Activated CD4-positive, alpha-beta T cell treated with anti-CD3 and anti-CD28 coated beads, Interleukin-2, amount 10 ng/mL, durations not matched to agents 24 days and 14 days (primary cell): Measurements from ENCODE around the gene ADAMTS12. TPM values are rescaled to one million over a fixed set of nuclear protein-coding genes. Genes with fewer than 3 reads are reported as not detected.
"Not testable (repeated sequence)": the region's sequence is repeated elsewhere in the genome, so short reads cannot be mapped to it uniquely, and the experiment has no call there.

Source experiments
- DNase-seq: peaks from one replicate; pipeline ENCODE4 v3.0.0; 2022
- H3K27ac Mint-ChIP-seq: one replicate; pipeline ENCODE4 v1.8.0; 2022; ENCODE audit warnings: mild to moderate bottlenecking, mixed read lengths
- H3K27me3 Mint-ChIP-seq: one replicate; pipeline ENCODE4 v1.8.0; 2022; ENCODE audit warnings: mixed read lengths
- H3K36me3 Mint-ChIP-seq: one replicate; pipeline ENCODE4 v1.8.0; 2022; ENCODE audit warnings: low read depth, mild to moderate bottlenecking, mixed read lengths
- H3K4me1 Mint-ChIP-seq: one replicate; pipeline ENCODE4 v1.8.0; 2021; ENCODE audit warnings: mixed read lengths
- H3K4me3 Mint-ChIP-seq: one replicate; pipeline ENCODE4 v1.8.0; 2022; ENCODE audit warnings: mild to moderate bottlenecking, moderate library complexity, mixed read lengths
- H3K9me3 Mint-ChIP-seq: one replicate; pipeline ENCODE4 v1.8.0; 2021; ENCODE audit warnings: mixed read lengths
- intact Hi-C: fragments of 100-400 bp; cut with micrococcal nuclease; formaldehyde crosslinking; loops from one replicate; pipeline ENCODE4 v1.15.1; 2023
- total RNA-seq: library from RNA; stranded (reverse); gene quantifications from 2 replicates; pipeline ENCODE4 v1.2.3, GENCODE V29; 2022

The ADAMTS12 gene
- total RNA-seq, 1 donor from 2014 or later = not detected

DNA sequence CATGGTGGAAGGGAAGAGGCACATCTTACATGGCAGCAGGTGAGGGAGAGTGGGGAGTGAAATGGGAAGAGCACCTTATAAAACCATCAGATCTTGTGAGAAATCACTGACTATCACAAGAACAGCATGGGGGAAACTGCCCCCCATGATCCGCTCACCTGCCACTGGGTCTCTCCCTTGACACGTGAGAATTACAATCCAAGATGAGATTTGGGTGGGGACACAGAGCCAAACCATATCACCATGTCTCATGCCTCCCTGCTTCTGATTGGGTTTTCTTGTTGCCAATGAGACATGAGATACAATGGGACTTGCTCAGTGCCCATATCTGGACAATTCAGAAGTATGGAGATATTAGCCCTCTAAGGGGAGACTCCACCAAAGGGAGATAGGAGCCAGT lies 353.6 kb downstream of the ADAMTS12 start:
- H3K36me3 Mint-ChIP-seq = no peaks in the 10 kb centered on the region
- no peak for DNase-seq
- no peak overlapping the region for H3K27ac Mint-ChIP-seq
- intact Hi-C loops = no loop called here
- H3K4me3 Mint-ChIP-seq = no peak overlapping the region
- peaks cover 3% of the 10 kb centered on the region for H3K9me3 Mint-ChIP-seq
- peaks cover 2% of the 10 kb centered on the region for H3K27me3 Mint-ChIP-seq
- no peaks in the 10 kb centered on the region for H3K4me1 Mint-ChIP-seq

DNA sequence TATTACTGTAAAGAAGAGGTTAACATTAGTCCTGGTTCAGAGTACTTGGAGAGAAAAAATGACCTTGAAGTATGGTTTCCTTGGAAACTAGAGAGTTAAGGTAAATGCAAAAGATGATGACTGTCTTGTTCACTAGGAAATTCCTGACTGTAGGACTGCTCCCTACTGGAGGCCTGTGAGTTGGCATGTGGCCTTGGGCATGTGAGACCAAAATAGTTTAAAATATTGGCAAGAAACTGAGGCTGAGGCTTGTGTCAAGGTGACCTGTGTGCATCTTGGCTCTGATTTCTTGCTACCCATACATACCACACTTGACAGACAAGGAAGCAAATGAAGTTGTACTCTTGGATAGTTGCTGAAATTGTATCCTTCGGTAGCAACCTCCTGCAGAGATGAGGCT lies 354.6 kb downstream of the ADAMTS12 start:
- no peak overlapping the region for H3K27ac Mint-ChIP-seq
- no peaks in the 10 kb centered on the region for H3K36me3 Mint-ChIP-seq
- H3K4me1 Mint-ChIP-seq = no peaks in the 10 kb centered on the region
- no peak overlapping the region for H3K4me3 Mint-ChIP-seq
- no peaks in the 10 kb centered on the region for H3K9me3 Mint-ChIP-seq
- intact Hi-C loops = no loop called here
- H3K27me3 Mint-ChIP-seq = peaks cover 2% of the 10 kb centered on the region
- no peak for DNase-seq

DNA sequence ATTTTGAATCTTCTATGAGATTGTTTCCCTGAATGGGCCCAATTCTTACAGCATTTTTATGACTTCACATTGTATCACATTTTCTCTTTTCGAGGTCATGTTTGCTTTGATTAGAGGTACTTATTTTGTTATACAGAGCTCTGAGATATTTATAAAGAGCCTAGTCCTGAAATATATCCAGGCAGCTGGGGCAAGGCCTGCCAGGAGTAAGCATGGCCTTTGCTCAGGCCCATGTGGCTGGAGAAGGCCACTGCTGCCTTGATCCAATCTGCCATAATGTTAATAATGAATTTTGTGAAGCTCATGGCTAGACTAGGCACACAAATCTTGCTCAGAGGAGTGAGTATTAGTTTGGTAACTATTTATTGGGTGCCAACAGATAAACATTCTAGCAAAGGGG lies 355.0 kb downstream of the ADAMTS12 start:
- no peak for DNase-seq
- no peaks in the 10 kb centered on the region for H3K4me1 Mint-ChIP-seq
- no peaks in the 10 kb centered on the region for H3K9me3 Mint-ChIP-seq
- H3K36me3 Mint-ChIP-seq = no peaks in the 10 kb centered on the region
- H3K27ac Mint-ChIP-seq = no peak overlapping the region
- H3K27me3 Mint-ChIP-seq = no peaks in the 10 kb centered on the region
- intact Hi-C loops = no loop called here
- H3K4me3 Mint-ChIP-seq = no peak overlapping the region

DNA sequence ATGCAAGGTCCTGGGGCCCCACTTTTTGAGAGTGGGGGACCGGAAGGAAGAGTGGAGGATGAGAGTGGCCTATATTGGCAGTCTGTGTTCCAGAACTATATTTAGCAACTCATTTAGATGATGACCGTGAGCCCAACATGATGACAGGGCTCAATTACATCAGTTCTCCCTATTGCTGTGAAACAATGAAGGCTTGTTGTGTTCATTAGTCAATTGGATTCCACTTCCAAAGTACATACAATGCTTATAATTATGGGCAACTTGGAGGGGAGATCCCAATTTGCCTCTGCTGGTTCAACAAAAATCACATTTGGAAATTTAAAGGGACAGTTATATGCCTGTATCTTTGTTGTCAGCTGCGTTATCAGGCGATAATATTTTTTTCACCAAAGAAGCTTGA lies 360.0 kb downstream of the ADAMTS12 start:
- H3K36me3 Mint-ChIP-seq = no peaks in the 10 kb centered on the region
- no peaks in the 10 kb centered on the region for H3K4me1 Mint-ChIP-seq
- no peaks in the 10 kb centered on the region for H3K27me3 Mint-ChIP-seq
- H3K4me3 Mint-ChIP-seq = no peak overlapping the region
- no peak overlapping the region for H3K27ac Mint-ChIP-seq
- no peak for DNase-seq
- no peaks in the 10 kb centered on the region for H3K9me3 Mint-ChIP-seq
- intact Hi-C loops = no loop called here

DNA sequence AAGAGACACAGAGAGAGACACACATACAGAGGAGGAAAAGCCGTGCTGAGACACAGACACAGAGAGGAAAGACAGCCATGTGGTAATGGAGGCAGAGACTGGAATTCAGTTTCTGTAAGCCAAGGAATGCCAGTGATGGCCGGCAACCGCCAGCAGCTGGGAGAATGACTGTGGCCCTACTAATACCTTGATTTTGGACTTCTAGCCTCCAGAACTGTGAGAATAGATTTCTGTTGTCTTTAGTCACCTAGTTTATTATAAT lies 360.8 kb downstream of the ADAMTS12 start:
- DNase-seq = no peak

DNA sequence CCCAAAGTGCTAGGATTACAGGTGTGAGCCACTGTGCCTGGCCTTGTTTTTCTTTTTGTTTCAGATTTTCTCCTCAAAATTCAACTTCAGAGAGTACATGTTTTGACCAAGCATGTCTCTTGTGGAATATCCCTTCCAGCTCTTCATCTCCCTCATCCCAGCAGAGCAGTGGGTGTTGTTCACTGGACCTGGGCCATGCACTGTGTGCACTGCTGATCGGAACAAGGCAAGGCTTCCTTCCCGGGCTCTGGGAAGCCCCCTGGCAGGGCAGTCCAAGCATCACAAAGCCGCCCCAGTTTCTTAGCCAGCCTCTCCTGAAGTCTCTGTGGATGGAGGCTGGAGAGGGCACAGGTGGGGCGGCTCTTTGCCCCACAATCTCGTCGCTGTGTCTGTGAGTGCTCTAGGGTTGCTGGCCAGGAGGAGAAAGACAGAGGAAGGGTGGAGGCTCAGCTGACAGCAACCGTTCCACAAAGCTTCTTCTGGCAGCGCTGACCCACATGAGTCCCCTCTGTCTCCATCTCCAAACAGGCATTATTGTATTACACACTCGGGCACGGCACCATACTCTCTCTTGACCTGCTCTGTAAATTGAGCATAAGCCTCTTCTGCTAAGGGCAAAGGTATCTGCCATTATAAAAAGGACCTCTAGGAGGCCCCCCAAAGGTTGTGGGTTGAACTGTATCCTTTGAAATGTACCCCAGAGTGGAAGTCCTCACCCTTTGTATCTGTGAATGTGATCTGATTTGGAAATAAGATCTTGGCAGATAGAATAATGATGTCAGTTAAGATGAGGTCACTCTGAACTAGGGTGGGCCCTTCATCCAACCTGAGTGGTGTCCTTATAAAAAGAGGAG lies 361.4 kb downstream of the ADAMTS12 start:
- intact Hi-C loops = no loop called here
- Mint-ChIP-seq H3K36me3 (no peaks in the 10 kb centered on the region), H3K4me1 (no peaks in the 10 kb centered on the region), H3K27ac (no peak overlapping the region), H3K4me3 (no peak overlapping the region), H3K27me3 (no peaks in the 10 kb centered on the region), H3K9me3 (no peaks in the 10 kb centered on the region)
- no peak for DNase-seq

More for the DNA sequence above, 360.8 kb downstream of the ADAMTS12 start:
- no peaks in the 10 kb centered on the region for H3K36me3 Mint-ChIP-seq
- H3K4me3 Mint-ChIP-seq = no peak overlapping the region
- no peaks in the 10 kb centered on the region for H3K4me1 Mint-ChIP-seq
- intact Hi-C loops = no loop called here
- H3K27ac Mint-ChIP-seq = no peak overlapping the region
- no peaks in the 10 kb centered on the region for H3K27me3 Mint-ChIP-seq
- no peaks in the 10 kb centered on the region for H3K9me3 Mint-ChIP-seq

DNA sequence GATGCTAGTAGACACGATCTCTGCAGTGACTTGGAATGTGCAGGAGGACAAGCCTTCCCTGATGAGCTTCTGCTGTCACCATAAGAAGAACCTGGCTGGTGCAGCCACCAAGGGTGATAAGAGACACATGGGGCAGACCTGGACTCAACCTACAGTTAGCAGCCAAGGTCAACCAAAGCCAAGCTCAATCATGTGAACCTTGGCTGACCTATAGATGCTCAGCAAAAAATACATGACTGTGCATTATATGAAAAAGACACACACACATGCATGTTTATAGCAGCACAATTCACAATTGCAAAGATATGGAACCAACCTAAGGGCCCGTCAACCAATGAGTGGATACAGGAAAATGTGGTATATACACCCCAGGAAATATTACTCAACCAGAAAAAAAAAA lies 364.1 kb downstream of the ADAMTS12 start:
- Mint-ChIP-seq H3K9me3 (no peaks in the 10 kb centered on the region), H3K4me3 (no peak overlapping the region)

DNA sequence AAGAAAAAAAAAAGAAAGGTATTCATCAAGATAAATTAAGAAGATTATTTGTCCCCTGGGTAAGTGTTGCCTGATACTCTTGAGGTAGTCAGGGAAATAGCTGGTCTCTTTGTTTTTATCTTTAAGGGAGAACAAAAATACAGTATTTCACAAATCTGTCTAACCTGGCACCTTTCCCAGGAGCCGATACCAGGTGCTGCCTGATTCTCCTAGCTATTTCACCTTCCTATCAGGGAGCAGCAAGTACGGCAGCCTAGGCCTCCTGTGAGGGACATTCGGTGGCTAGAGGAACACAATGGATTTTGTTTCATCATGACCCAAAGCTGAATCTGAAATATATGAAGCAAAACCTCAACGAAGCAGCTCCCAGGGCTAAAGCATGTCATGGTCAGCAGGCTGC lies 365.0 kb downstream of the ADAMTS12 start:
- Mint-ChIP-seq H3K27me3 (no peaks in the 10 kb centered on the region), H3K4me3 (no peak overlapping the region), H3K9me3 (no peaks in the 10 kb centered on the region), H3K27ac (no peak overlapping the region), H3K4me1 (no peaks in the 10 kb centered on the region), H3K36me3 (no peaks in the 10 kb centered on the region)
- DNase-seq = no peak
- intact Hi-C loops = no loop called here

More for the DNA sequence above, 364.1 kb downstream of the ADAMTS12 start:
- H3K27ac Mint-ChIP-seq = no peak overlapping the region
- H3K36me3 Mint-ChIP-seq = no peaks in the 10 kb centered on the region
- no peaks in the 10 kb centered on the region for H3K4me1 Mint-ChIP-seq
- intact Hi-C loops = no loop called here
- no peak for DNase-seq
- no peaks in the 10 kb centered on the region for H3K27me3 Mint-ChIP-seq

DNA sequence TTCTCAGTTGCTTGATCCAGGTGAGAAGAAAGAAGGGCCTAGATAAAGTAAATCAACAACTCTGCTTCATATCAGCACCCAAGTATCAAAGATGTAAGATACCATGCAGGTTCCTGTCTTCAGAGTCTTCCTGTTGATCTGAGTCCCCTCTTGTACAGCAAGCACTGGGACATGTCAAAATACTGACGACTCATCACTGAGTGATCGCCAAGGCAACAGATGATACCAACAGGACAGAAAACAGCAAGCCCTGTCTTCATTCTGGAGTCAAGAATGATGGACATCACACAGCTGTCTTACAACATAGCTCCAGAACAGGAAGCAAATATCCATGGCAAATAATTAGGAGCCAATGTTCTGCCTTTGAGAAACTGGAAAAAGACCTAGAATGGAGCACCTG lies 367.3 kb downstream of the ADAMTS12 start:
- Mint-ChIP-seq H3K9me3 (peaks cover 2% of the 10 kb centered on the region), H3K4me3 (no peak overlapping the region), H3K27me3 (no peaks in the 10 kb centered on the region), H3K36me3 (no peaks in the 10 kb centered on the region), H3K4me1 (no peaks in the 10 kb centered on the region), H3K27ac (no peak overlapping the region)
- intact Hi-C loops = no loop called here
- DNase-seq = no peak

DNA sequence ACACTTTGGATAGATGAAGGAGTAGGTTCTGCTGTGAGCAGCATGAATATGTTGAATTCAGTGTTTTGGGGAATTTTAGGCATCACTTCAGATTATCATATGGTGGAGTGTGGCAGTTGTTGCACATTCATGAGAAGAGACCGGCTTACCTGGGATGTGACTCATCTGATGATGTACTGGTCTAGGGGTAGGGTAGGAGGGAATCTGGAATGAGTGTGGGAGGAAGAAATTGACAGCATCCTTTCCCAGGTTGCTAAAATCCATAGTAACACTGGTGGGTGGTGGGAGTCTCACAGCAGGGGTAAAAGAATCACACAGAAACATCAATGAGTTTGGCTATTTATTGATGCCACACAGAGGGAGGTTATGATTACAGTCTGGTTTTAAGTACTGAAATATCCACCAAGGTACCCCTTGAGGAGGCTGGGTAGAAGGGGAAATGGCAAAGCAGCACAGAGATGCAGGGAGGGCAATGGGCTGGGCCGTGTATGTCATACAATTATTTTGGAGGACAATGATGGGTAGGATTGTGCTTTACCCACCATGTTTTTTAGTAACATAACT lies 368.5 kb downstream of the ADAMTS12 start:
- no peak for DNase-seq
- Mint-ChIP-seq H3K27ac (no peak overlapping the region), H3K4me3 (no peak overlapping the region), H3K4me1 (no peaks in the 10 kb centered on the region), H3K36me3 (no peaks in the 10 kb centered on the region), H3K9me3 (peaks cover 6% of the 10 kb centered on the region), H3K27me3 (no peaks in the 10 kb centered on the region)
- intact Hi-C loops = no loop called here

DNA sequence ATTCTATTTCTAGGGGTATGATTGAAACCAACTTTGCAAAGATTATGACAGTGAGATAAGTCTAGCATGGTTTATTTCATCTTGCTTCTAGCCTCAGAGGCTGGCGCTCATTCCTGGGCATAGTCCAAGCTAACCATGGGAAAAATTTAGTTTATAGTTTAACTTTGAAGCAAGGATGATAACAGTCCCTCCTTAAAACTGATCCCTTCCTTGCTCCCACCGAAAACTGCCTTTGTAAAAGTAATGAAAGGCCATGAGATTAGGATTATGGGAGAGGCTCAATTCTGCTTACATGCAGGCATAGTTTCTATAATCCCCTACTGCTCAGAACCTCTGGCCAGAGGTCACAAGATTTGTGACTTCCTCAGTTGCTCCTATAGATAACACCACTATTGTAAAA lies 375.4 kb downstream of the ADAMTS12 start:
- no peak overlapping the region for H3K27ac Mint-ChIP-seq

DNA sequence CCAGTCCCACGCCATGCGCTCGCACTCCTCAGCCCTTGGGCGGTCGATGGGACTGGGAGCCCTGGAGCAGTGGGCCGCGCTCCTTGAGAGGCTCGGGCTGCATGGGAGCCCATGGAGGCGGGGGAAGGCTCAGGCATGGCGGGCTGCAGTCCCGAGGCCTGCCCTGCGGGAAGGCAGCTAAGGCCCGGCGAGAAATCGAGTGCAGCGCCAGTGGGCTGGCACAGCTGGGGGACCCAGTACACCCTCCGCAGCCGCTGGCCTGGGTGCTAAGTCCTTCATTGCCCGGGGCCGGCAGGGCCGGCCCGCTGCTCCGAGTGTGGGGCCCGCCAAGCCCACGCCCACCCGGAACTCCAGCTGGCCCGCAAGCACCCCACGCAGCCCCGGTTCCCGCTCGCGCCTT lies 376.4 kb downstream of the ADAMTS12 start:
- H3K27ac Mint-ChIP-seq, H3K36me3 Mint-ChIP-seq, H3K4me3 Mint-ChIP-seq, H3K4me1 Mint-ChIP-seq, DNase-seq, H3K27me3 Mint-ChIP-seq, intact Hi-C loops, H3K9me3 Mint-ChIP-seq: not testable (repeated sequence)

More for the DNA sequence above, 375.4 kb downstream of the ADAMTS12 start:
- Mint-ChIP-seq H3K9me3 (peaks cover 6% of the 10 kb centered on the region), H3K27me3 (no peaks in the 10 kb centered on the region), H3K4me1 (no peaks in the 10 kb centered on the region), H3K36me3 (no peaks in the 10 kb centered on the region), H3K4me3 (no peak overlapping the region)
- no peak for DNase-seq
- intact Hi-C loops = no loop called here

DNA sequence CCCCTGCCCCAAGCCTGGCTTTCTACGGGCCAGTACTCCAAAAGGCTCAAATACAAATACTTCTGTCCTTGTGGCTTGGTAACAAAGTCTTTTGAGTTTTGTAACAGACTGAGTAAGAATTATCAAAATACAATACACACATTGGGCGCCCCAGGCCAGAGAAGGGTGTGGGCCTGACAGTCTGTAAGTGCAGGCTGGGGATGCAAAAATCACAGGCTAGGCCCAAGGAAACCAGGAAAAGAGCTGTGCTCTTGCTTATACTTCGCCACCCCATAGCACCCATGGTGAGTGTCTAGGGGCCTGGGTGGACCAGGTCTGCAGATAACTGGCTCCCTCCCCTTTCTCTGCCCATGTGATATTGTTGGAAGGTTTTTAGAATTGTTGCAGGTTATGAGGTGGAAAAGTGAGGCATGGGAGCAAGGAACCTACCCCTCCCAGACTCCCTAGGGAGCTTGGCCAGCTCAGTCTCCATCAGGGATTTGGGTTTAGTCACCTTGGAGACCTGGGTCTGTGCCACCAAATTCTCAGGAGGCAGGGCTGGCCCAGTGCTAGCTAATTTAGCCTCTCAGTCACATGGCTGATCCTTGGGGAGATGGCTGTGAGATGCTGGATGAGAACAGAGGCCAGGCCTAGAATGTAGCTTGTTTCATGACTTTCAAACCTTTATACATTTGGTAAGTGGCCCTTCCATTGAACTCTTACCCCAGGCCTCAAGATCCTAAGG lies 378.2 kb downstream of the ADAMTS12 start:
- H3K4me1 Mint-ChIP-seq = no peaks in the 10 kb centered on the region
- H3K27ac Mint-ChIP-seq = no peak overlapping the region
- intact Hi-C loops = no loop called here
- no peaks in the 10 kb centered on the region for H3K9me3 Mint-ChIP-seq
- no peak for DNase-seq
- no peaks in the 10 kb centered on the region for H3K27me3 Mint-ChIP-seq
- H3K36me3 Mint-ChIP-seq = no peaks in the 10 kb centered on the region
- no peak overlapping the region for H3K4me3 Mint-ChIP-seq

DNA sequence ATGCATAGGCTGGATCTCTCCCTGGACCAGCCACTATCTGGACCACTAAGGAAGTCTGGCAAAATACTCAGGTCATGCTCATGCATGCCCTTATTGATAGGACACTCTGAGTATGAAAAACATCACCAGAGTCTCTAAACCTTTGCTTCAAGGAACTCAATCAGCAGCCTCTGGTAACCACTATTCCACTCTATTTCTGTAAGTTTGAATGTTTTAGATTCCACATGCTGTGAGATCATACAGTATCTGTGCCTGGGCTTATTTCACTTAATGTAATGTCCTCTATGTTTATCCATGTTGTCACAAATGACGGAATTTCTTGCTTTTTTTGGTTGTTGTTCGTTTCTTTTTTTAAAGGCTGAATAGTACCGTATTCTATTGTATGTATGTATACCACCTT lies 382.8 kb downstream of the ADAMTS12 start:
- H3K4me1 Mint-ChIP-seq = no peaks in the 10 kb centered on the region
- DNase-seq = no peak
- no peaks in the 10 kb centered on the region for H3K9me3 Mint-ChIP-seq
- no peaks in the 10 kb centered on the region for H3K36me3 Mint-ChIP-seq
- intact Hi-C loops = no loop called here
- H3K27me3 Mint-ChIP-seq = no peaks in the 10 kb centered on the region
- H3K4me3 Mint-ChIP-seq = no peak overlapping the region
- H3K27ac Mint-ChIP-seq = no peak overlapping the region
